TTC549 (cell line): Measurements from ENCODE around the gene OR52K2.
"Not testable (repeated sequence)": the region's sequence is repeated elsewhere in the genome, so short reads cannot be mapped to it uniquely, and the experiment has no call there.

Source experiments
- FAIRE-seq: peaks from 2 replicates; lab custom pipeline; 2012; peaks lifted over from hg19 to GRCh38; lab: Jason Lieb, UNC

The OR52K2 gene

GRCh38 chr11:4448995-4449394 is at the start of gene OR52K2:
TSS of gene OR52K2 (plus strand) at chr11:4449295. CDS start at chr11:4449340, 45 bp downstream.
- no peak for FAIRE-seq

- not testable (repeated sequence) for FAIRE-seq
Measured at GRCh38 chr11:4406206-4406605, 42.9 kb upstream of the OR52K2 start.

- no peak for FAIRE-seq
Measured at GRCh38 chr11:4416306-4416705, 32.8 kb upstream of the OR52K2 start.

GRCh38 chr11:4416816-4417215 is 32.3 kb upstream of the OR52K2 start:
- FAIRE-seq = no peak

- no peak for FAIRE-seq
Measured at GRCh38 chr11:4418403-4418802, 30.7 kb upstream of the OR52K2 start.

GRCh38 chr11:4430051-4430450 is 19.0 kb upstream of the OR52K2 start:
- no peak for FAIRE-seq

GRCh38 chr11:4433856-4434255 is 15.2 kb upstream of the OR52K2 start:
- FAIRE-seq = no peak

- FAIRE-seq = no peak
Measured at GRCh38 chr11:4436411-4436810, 12.7 kb upstream of the OR52K2 start.

- FAIRE-seq = no peak
Measured at GRCh38 chr11:4441515-4441914, 7.6 kb upstream of the OR52K2 start.

- no peak for FAIRE-seq
Measured at GRCh38 chr11:4443232-4443891, 5.7 kb upstream of the OR52K2 start.

GRCh38 chr11:4453118-4453517 is 4.0 kb downstream of the OR52K2 start:
- FAIRE-seq = no peak

- no peak for FAIRE-seq
Measured at GRCh38 chr11:4454021-4454420, 4.9 kb downstream of the OR52K2 start.

- FAIRE-seq = no peak
Measured at GRCh38 chr11:4455419-4455818, 6.3 kb downstream of the OR52K2 start.

GRCh38 chr11:4459500-4459899 is 10.4 kb downstream of the OR52K2 start:
- FAIRE-seq = no peak

GRCh38 chr11:4460151-4460550 is 11.1 kb downstream of the OR52K2 start:
- FAIRE-seq = no peak

- no peak for FAIRE-seq
Measured at GRCh38 chr11:4464216-4465159, 15.4 kb downstream of the OR52K2 start.

GRCh38 chr11:4465407-4465806 is 16.3 kb downstream of the OR52K2 start:
- no peak for FAIRE-seq

- FAIRE-seq = no peak
Measured at GRCh38 chr11:4466131-4466870, 17.2 kb downstream of the OR52K2 start.

GRCh38 chr11:4466871-4467442 is 17.9 kb downstream of the OR52K2 start:
- FAIRE-seq = no peak

- no peak for FAIRE-seq
Measured at GRCh38 chr11:4467811-4468606, 18.9 kb downstream of the OR52K2 start.

GRCh38 chr11:4479644-4480043 is 30.5 kb downstream of the OR52K2 start:
- no peak for FAIRE-seq
